Measurements from ENCODE around the gene KLK2.

Gene KLK2

GRCh38 chr19:50899569-50899968, 26.3 kb downstream of the KLK2 start:
- no peak for TF ChIP-seq CTCF (IDR thresholded peaks at IDR 0.05; ENCODE audit: low read depth, low read length)
- Histone ChIP-seq H3K27me3 (no peaks in the 10 kb centered on the region), H3K9me3 (no peaks in the 10 kb centered on the region), H3K4me1 (peaks cover 5% of the 10 kb centered on the region; the same call in 1 of the 2 replicates), H3K36me3 (no peaks in the 10 kb centered on the region), H3K4me3 (ENCODE audit: low read depth, low read length) (no peak overlapping the region)
- DNase-seq: no peak

- Histone ChIP-seq H3K27me3 (no peaks in the 10 kb centered on the region), H3K4me3 (ENCODE audit: low read depth, low read length) (no peak overlapping the region), H3K4me1 (no peaks in the 10 kb centered on the region), H3K36me3 (no peaks in the 10 kb centered on the region), H3K9me3 (no peaks in the 10 kb centered on the region)
- TF ChIP-seq CTCF (IDR thresholded peaks at IDR 0.05; ENCODE audit: low read depth, low read length): no peak
- DNase-seq: no peak
Observed at GRCh38 chr19:50902640-50903039, 29.4 kb downstream of the KLK2 start.

DNA sequence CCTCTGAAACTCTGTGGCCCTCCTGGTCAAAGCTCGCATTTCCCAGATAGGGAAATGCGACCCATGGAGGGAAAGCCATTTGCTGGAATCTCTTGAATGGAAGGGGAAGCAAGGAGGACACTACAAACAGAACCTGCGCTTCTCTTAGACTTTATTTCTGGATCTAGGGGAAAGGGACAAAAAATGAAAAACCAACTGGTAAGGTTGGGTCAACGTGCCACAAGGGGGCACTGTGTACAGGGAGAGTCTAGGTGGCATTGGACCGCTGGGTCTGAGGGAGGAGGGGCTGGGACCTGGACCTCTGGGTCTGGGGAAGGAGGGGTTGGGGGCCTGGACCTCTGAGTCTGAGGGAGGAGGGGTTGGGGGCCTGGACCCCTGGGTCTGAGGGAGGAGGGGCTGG, 33.0 kb downstream of the KLK2 start:
- DNase-seq: peak; percentile 68
- H3K9me3 ChIP-seq: no peaks in the 10 kb centered on the region
- TF ChIP-seq CTCF (IDR thresholded peaks at IDR 0.05; ENCODE audit: low read depth, low read length): peak; percentile 70
- H3K4me3 ChIP-seq (ENCODE audit: low read depth, low read length): no peak overlapping the region
- H3K27me3 ChIP-seq: peaks cover 3% of the 10 kb centered on the region
- H3K4me1 ChIP-seq: no peaks in the 10 kb centered on the region
- no peaks in the 10 kb centered on the region for H3K36me3 ChIP-seq

DNA sequence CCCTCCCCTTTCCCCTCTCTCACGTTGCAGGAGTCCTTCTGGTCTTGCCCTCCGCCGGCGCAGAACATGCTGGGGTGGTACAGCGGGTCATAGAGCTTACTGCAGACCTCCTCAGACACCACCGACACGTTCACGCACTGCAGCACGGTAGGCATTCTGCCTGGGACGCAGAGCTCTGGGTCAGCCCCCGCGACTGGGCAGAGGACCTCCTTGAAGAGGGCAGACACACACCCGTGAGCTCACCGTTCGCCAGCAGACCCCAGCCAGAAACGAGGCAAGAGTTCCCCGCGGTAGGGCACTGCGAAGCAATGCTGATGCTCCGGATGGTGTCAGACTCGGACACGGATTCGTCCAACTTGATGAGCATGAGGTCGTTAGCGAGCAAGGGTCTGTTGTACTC, 35.1 kb downstream of the KLK2 start:
- Histone ChIP-seq H3K36me3 (no peaks in the 10 kb centered on the region), H3K27me3 (peaks cover 20% of the 10 kb centered on the region), H3K4me1 (no peaks in the 10 kb centered on the region), H3K4me3 (ENCODE audit: low read depth, low read length) (no peak overlapping the region), H3K9me3 (no peaks in the 10 kb centered on the region)
- DNase-seq: no peak
- TF ChIP-seq CTCF (IDR thresholded peaks at IDR 0.05; ENCODE audit: low read depth, low read length): no peak

- peak; percentile 98 for DNase-seq
- no peaks in the 10 kb centered on the region for H3K36me3 ChIP-seq
- no peaks in the 10 kb centered on the region for H3K9me3 ChIP-seq
- no peak for TF ChIP-seq CTCF (IDR thresholded peaks at IDR 0.05; ENCODE audit: low read depth, low read length)
- H3K4me3 ChIP-seq (ENCODE audit: low read depth, low read length): peak overlapping the region; percentile 32
- peaks cover 20% of the 10 kb centered on the region for H3K27me3 ChIP-seq
- no peaks in the 10 kb centered on the region for H3K4me1 ChIP-seq
Observed at GRCh38 chr19:50909240-50910070, 36.2 kb downstream of the KLK2 start.

GRCh38 chr19:50910722-50911121, 37.5 kb downstream of the KLK2 start:
- Histone ChIP-seq H3K27me3 (peaks cover 20% of the 10 kb centered on the region), H3K9me3 (no peaks in the 10 kb centered on the region), H3K4me1 (no peaks in the 10 kb centered on the region), H3K4me3 (ENCODE audit: low read depth, low read length) (no peak overlapping the region), H3K36me3 (no peaks in the 10 kb centered on the region)
- DNase-seq: no peak
- TF ChIP-seq CTCF (IDR thresholded peaks at IDR 0.05; ENCODE audit: low read depth, low read length): no peak

Measured in BE2C (cell line).